ENCODE measurements around the gene PALM3.
"Not testable (repeated sequence)": the region's sequence is repeated elsewhere in the genome, so short reads cannot be mapped to it uniquely, and the experiment has no call there.

Gene PALM3

GRCh38 chr19:14030997-14031718 is 30.7 kb downstream of the PALM3 start:
- no peak for DNase-seq

GRCh38 chr19:14028901-14029300 is 33.0 kb downstream of the PALM3 start:
- DNase-seq, result no peak

GRCh38 chr19:14027856-14028450 is 33.9 kb downstream of the PALM3 start, which contains the start of gene RLN3:
RLN3 (plus strand) TSS chr19:14028148; CDS start chr19:14028205, 57 bp downstream.
- DNase-seq, result no peak

DNA sequence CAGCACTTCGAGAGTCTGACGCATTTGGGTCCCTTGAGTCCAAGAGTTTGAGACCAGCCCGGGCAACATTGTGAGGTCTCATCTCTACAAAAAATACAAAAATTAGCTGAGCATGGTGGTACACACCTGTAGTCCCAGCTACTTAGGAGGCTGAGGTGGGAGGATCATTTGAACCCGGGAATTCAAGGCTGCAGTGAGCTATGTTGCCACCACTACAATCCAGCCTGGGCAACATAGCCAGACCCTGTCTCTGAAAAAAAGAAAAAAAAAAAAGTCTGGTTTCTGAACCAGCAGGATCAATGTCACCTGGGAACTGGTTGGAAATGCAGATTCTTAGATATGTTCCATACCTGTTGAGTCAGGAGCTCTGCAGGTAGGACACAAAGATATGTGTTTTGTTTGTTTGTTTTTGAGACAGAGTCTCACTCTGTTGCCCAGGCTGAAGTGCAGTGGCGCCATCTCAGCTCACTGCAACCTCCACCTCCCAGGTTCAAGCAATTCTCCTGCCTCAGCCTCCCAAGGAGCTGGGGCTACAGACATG is 35.2 kb downstream of the PALM3 start:
- DNase-seq, result not testable (repeated sequence)

DNA sequence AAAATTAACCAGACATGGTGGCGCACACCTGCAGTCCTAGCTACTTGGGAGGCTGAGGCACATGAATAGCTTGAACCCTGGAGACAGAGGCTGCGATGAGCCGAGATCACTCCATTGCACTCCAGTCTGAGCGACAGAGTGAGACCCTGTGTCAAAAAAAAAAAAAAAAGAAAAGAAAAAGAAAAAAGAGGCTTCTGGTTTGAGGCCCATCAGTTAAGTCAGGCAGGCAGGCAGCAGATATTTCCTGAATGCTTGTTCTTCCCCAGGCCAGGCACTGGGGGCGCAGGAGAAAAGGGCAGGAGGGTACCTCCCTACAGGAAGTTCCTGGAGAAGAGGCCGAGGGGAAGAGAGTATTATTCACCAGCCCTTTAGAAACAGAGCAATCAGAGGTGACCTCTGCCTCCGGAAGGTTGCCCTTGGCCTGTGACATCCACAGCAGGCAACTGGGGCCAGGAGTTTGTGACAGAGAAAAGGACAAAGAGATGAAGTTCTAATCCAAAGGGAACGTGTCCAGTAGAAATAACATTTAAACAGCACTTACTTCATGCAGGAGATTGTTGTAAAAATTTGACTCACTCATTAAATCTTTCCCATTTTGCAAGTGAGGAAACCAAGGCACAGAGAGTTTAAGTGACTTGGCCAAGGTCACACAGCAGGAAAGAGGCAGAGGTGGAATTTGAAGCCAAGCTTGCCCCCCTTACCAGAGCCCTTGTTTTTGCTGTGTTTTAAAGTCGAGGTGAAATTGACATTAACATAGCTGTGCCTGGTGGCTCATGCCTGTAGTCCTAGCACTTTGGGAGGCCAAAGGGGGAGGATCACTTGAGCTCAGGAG is 38.3 kb downstream of the PALM3 start:
- no peak for DNase-seq

DNA sequence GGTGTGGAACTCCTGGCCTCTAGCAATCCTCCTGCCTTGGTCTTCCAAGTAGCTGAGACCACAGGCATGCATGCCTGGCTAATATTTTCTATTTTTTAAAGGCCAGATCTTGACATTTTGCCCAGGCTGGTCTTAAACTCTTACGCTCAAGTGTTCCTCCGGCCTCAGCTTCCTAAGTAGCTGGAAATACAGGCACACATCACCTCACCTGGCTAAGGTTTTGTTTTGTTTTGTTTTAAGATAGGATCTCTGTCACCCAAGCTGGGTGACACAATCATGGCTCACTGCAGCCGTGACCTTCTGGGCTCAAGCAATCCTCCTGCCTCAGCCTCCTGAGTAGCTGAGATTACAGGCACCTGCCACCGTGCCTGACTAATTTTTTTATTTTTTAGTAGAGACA is 39.4 kb downstream of the PALM3 start:
- DNase-seq, result no peak

DNA sequence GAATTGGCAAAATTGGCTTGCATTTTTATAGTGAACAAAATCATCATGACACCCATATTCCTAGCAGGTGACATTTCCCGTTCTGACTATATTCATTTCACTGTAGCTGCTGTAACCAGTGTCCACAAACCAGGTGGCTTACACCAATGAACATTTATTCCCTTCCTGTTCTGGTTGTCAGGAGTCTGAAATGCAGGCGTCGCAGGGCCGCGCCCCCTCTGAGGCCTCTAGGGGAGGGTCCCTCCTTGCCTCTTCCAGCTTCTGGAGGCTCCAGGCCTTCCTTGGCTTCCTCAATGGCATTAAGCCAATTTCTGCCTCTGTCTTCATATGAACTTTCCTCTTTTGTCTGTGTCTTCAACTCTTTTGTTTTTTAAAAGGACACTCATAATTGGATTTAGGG is 40.4 kb downstream of the PALM3 start:
- no peak for DNase-seq

- not testable (repeated sequence) for DNase-seq
These were observed 42.1 kb downstream of the PALM3 start for GRCh38 chr19:14019739-14020138.

DNA sequence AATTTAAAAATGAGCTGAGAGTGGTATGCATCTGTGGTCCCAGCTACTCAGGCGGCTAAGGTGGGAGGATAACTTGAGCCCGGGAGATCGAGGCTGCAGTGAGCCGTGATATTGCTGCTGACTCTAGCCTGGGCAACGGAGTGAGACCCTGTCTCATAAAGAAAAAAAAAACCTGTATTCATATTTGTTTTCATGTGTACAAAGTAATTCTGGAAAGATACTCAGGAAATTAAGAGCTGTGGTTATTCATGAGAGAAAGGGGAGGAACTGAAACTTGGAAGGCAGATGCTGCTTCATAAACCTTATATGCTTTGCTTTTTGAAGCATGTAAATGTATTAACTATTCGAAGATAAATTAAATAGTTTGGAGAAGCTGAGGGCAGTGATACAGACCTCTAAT is 42.8 kb downstream of the PALM3 start:
- no peak for DNase-seq

GRCh38 chr19:14015524-14016035 is 46.3 kb downstream of the PALM3 start:
- DNase-seq, result no peak

DNA sequence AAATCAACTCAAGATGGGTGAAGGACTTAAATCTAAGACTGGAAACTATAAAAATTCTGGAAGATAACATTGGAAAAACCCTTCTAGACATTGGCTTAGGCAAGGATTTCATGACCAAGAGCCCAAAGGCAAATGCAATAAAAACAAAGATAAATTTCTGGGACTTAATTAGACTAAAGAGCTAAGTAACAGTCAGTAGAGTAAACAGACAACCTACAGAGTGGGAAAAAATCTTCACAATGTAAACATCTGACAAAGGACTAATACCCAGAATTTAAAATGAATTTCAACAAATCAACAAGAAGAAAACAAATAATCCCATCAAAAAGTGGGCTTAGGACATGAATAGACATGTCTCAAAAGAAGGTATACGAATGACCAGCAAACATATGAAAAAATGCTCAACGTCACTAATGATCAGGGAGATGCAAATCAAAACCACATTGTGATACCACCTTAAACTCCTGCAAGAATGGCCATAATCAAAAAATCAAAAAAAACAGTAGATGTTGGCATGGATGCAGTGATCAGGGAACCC is 49.4 kb downstream of the PALM3 start:
- DNase-seq, result no peak

DNA sequence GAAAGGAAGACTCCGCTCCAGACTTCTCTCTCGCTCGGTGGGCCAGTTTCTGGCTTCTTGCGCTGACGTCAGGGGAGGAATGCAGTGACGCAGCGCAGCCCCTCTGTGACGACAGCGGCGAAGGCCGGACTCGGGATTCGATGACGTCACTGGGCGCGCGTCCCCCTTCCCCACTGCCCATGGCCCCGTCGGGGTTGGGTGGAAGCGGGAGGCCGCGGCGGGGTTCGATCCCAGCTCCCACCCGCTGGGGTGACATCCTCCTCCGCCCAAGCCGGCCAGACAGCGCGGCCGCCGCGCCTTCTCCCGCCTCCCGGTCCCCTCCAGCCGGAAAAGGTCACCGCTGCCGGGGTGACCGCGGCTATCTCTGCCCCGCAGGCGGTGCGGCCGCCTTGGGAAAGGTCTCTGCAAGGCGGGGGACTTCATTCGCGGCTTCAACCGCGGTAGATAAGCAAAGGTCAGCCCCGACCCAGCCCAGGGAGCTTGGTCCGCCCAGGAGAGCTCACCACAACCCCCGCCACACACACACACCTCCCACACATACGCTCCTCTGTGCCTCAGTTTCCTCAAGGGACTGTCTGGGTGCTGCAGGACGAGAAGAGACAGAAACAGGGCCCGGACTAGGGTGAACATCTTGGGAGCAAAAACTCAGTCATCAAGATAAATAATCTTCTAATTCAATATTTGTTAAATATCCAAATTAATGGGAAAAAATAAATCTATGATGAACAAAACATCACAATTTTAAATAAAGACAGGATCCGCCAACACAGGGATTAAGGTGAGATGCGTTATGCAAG is 54.9 kb downstream of the PALM3 start:
- DNase-seq, result no peak

- DNase-seq, result peak; percentile 100
These were observed 55.7 kb downstream of the PALM3 start, which contains the start of gene RFX1 for GRCh38 chr19:14006085-14006765. RFX1 (minus strand) TSS chr19:14006320; CDS start chr19:13993843, 12,477 bp downstream.

GRCh38 chr19:14005349-14006084 is 56.4 kb downstream of the PALM3 start:
- peak; percentile 88 for DNase-seq

- no peak for DNase-seq
These were observed 57.1 kb downstream of the PALM3 start for GRCh38 chr19:14004619-14005348.

Data from activated CD4-positive, alpha-beta T cell treated with anti-CD3 and anti-CD28 coated beads for 1 hour (primary cell).